SK-N-SH treated with all-trans-retinoic acid at 6 μM for 48 hours (cell line): Measurements from ENCODE around the gene DOHH.

ENCODE experiments used
- ATAC-seq: fragments of 200-7000 bp; cut with Tn5 transposase; 3 replicates; pipeline ENCODE4 v1.9.1; 2020; ENCODE audit warnings: mild to moderate bottlenecking, moderate library complexity
- ARNTL ChIP-seq: fragments of 450-650 bp; formaldehyde crosslinking; IDR thresholded peaks from 2 replicates; pipeline ENCODE4 v1.5.0; 2020; ENCODE audit warnings: low read depth, mild to moderate bottlenecking, moderate library complexity, borderline replicate concordance
- BACH2 ChIP-seq: fragments of 250-450 bp; sonication (Bioruptor Pico); IDR thresholded peaks from 2 replicates; pipeline ENCODE4 v1.9.0; 2021; ENCODE audit warnings: mild to moderate bottlenecking, borderline replicate concordance
- CSDC2 ChIP-seq: fragments of 250-450 bp; sonication (Bioruptor Pico); IDR thresholded peaks from 2 replicates; pipeline ENCODE4 v1.5.0; 2020; ENCODE audit warnings: mild to moderate bottlenecking, moderate library complexity
- ESRRG ChIP-seq: fragments of 250-450 bp; sonication (Bioruptor Pico); IDR thresholded peaks from 2 replicates; pipeline ENCODE4 v1.6.1; 2021; ENCODE audit warnings: mild to moderate bottlenecking
- GLIS3 ChIP-seq: fragments of 250-450 bp; sonication (Bioruptor Pico); IDR thresholded peaks from 2 replicates; pipeline ENCODE4 v1.5.0; 2020; ENCODE audit warnings: mild to moderate bottlenecking, moderate library complexity
- ISL1 ChIP-seq: fragments of 250-450 bp; sonication (Bioruptor Pico); IDR thresholded peaks from 2 replicates; pipeline ENCODE4 v2.1.2; 2022; ENCODE audit warnings: mild to moderate bottlenecking, moderate library complexity
- OSR1 ChIP-seq: fragments of 250-450 bp; sonication (Bioruptor Pico); IDR thresholded peaks from 2 replicates; pipeline ENCODE4 v1.8.0; 2022; ENCODE audit warnings: moderate library complexity, mild to moderate bottlenecking, inconsistent platforms
- PPARA ChIP-seq: fragments of 250-450 bp; sonication (Bioruptor Pico); IDR thresholded peaks from 2 replicates; pipeline ENCODE4 v1.5.0; 2020; ENCODE audit warnings: mild to moderate bottlenecking, borderline replicate concordance
- RARB ChIP-seq: fragments of 250-450 bp; sonication (Bioruptor Pico); IDR thresholded peaks from 2 replicates; pipeline ENCODE4 v1.8.0; 2021; ENCODE audit warnings: mild to moderate bottlenecking, moderate library complexity
- SNAI2 ChIP-seq: fragments of 250-450 bp; sonication (Bioruptor Pico); IDR thresholded peaks from 2 replicates; pipeline ENCODE4 v1.5.0; 2020; ENCODE audit warnings: mild to moderate bottlenecking, moderate library complexity
- TCF4 ChIP-seq: fragments of 250-450 bp; sonication (Bioruptor Pico); IDR thresholded peaks from 2 replicates; pipeline ENCODE4 v1.8.0; 2021; ENCODE audit warnings: mild to moderate bottlenecking, moderate library complexity, borderline replicate concordance
- TOX ChIP-seq: fragments of 250-450 bp; sonication (Bioruptor Pico); IDR thresholded peaks from 2 replicates; pipeline ENCODE4 v1.8.0; 2021; ENCODE audit warnings: mild to moderate bottlenecking, moderate library complexity, borderline replicate concordance
- ZC3H10 ChIP-seq: fragments of 250-450 bp; sonication (Bioruptor Pico); IDR thresholded peaks from 2 replicates; pipeline ENCODE4 v1.5.1; 2021; ENCODE audit warnings: mild to moderate bottlenecking, moderate library complexity
- ZFP3 ChIP-seq: fragments of 250-450 bp; sonication (Bioruptor Pico); IDR thresholded peaks from 2 replicates; pipeline ENCODE4 v1.5.0; 2020; ENCODE audit warnings: mild to moderate bottlenecking, moderate library complexity
- ZFP30 ChIP-seq: fragments of 450-650 bp; formaldehyde crosslinking; IDR thresholded peaks from 2 replicates; pipeline ENCODE4 v1.5.0; 2022; ENCODE audit warnings: mild to moderate bottlenecking, moderate library complexity
- ZNF565 ChIP-seq: fragments of 450-650 bp; formaldehyde crosslinking; conservative IDR thresholded peaks from 2 replicates; pipeline ENCODE4 v1.5.0; 2020; ENCODE audit warnings: low read depth, mild to moderate bottlenecking, moderate library complexity
- ZNF70 ChIP-seq: fragments of 450-650 bp; formaldehyde crosslinking; IDR thresholded peaks from 2 replicates; pipeline ENCODE4 v1.5.0; 2020; ENCODE audit warnings: mild to moderate bottlenecking, moderate library complexity
- TF ChIP-seq, protein P1 (sequence below): fragments of 250-450 bp; sonication (Bioruptor Pico); IDR thresholded peaks from 2 replicates; pipeline ENCODE4 v1.5.0; 2020; ENCODE audit warnings: mild to moderate bottlenecking, moderate library complexity
- TF ChIP-seq, protein P2 (sequence below): fragments of 250-450 bp; sonication (Bioruptor Pico); IDR thresholded peaks from 2 replicates; pipeline ENCODE4 v1.5.1; 2021; ENCODE audit warnings: mild to moderate bottlenecking, moderate library complexity
- TF ChIP-seq, protein P3 (sequence below): fragments of 250-450 bp; sonication (Bioruptor Pico); IDR thresholded peaks from 2 replicates; pipeline ENCODE4 v1.8.0; 2020; ENCODE audit warnings: mild to moderate bottlenecking, moderate library complexity, borderline replicate concordance
- TF ChIP-seq, protein P4 (sequence below): fragments of 250-450 bp; sonication (Bioruptor Pico); IDR thresholded peaks from 2 replicates; pipeline ENCODE4 v1.5.1; 2020; ENCODE audit warnings: low read depth, mild to moderate bottlenecking, moderate library complexity
- TF ChIP-seq, protein P5 (sequence below): fragments of 250-450 bp; sonication (Bioruptor Pico); IDR thresholded peaks from 2 replicates; pipeline ENCODE4 v1.8.0; 2021; ENCODE audit warnings: low read depth, mild to moderate bottlenecking, moderate library complexity, borderline replicate concordance

DOHH gene

DNA sequence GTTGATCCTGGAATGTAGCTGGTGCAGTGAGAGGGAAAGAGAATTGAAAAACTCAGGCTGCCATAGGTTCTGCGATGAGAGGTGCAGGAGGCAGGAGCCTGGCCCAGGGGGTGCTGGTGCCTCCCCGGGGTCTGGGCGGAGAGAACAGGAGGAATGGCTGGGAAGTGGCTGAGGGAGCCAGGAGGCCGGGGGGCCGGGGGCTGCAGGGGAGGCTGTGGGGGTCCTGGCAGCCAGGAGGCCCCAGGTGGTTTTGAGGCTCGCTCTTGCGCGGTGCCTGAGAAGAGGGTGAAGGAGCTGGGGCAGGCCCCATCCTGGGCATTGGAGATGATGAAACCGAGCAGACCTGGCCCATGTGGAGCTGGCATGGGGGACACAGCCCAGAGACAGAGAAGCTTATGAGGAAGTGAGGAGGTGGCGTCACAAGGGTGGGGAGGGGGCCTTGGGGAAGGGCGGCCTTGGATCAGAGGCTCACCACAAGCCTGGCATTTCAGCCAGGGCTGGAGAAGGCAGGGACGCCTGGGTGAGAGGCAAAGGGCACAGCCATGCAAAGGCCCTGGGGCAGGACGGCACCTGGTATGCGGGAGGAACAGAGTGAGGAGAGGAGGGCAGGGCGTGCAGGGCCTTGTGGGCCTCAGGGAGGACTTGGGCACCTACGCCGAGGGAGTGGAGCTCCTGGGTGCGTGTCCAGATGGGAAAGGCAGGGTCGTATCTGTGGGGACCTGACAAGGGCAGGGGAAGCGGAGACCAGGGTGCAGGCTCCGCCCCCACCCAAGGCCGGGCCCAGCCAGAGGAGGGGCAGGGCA lies 37.2 kb upstream of the DOHH start:
- ATAC-seq = peak; percentile 10
- TF ChIP-seq ZNF565 (CRISPR knock-in tag) (no peak), ISL1 (no peak), TCF4 (CRISPR knock-in tag) (no peak), CSDC2 (CRISPR knock-in tag) (no peak), ZC3H10 (CRISPR knock-in tag) (no peak), SNAI2 (CRISPR knock-in tag) (no peak), PPARA (CRISPR knock-in tag) (no peak), ZNF70 (no peak), ARNTL (CRISPR knock-in tag) (no peak), ZFP30 (no peak), GLIS3 (no peak), OSR1 (CRISPR knock-in tag) (no peak), ESRRG (CRISPR knock-in tag) (no peak), TOX (CRISPR knock-in tag) (no peak)
- TF ChIP-seq, protein P1, sequence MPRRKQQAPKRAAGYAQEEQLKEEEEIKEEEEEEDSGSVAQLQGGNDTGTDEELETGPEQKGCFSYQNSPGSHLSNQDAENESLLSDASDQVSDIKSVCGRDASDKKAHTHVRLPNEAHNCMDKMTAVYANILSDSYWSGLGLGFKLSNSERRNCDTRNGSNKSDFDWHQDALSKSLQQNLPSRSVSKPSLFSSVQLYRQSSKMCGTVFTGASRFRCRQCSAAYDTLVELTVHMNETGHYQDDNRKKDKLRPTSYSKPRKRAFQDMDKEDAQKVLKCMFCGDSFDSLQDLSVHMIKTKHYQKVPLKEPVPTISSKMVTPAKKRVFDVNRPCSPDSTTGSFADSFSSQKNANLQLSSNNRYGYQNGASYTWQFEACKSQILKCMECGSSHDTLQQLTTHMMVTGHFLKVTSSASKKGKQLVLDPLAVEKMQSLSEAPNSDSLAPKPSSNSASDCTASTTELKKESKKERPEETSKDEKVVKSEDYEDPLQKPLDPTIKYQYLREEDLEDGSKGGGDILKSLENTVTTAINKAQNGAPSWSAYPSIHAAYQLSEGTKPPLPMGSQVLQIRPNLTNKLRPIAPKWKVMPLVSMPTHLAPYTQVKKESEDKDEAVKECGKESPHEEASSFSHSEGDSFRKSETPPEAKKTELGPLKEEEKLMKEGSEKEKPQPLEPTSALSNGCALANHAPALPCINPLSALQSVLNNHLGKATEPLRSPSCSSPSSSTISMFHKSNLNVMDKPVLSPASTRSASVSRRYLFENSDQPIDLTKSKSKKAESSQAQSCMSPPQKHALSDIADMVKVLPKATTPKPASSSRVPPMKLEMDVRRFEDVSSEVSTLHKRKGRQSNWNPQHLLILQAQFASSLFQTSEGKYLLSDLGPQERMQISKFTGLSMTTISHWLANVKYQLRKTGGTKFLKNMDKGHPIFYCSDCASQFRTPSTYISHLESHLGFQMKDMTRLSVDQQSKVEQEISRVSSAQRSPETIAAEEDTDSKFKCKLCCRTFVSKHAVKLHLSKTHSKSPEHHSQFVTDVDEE = no peak
- TF ChIP-seq, protein P2, sequence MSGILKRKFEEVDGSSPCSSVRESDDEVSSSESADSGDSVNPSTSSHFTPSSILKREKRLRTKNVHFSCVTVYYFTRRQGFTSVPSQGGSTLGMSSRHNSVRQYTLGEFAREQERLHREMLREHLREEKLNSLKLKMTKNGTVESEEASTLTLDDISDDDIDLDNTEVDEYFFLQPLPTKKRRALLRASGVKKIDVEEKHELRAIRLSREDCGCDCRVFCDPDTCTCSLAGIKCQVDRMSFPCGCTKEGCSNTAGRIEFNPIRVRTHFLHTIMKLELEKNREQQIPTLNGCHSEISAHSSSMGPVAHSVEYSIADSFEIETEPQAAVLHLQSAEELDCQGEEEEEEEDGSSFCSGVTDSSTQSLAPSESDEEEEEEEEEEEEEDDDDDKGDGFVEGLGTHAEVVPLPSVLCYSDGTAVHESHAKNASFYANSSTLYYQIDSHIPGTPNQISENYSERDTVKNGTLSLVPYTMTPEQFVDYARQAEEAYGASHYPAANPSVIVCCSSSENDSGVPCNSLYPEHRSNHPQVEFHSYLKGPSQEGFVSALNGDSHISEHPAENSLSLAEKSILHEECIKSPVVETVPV (CRISPR knock-in tag) = no peak
- TF ChIP-seq, protein P3, sequence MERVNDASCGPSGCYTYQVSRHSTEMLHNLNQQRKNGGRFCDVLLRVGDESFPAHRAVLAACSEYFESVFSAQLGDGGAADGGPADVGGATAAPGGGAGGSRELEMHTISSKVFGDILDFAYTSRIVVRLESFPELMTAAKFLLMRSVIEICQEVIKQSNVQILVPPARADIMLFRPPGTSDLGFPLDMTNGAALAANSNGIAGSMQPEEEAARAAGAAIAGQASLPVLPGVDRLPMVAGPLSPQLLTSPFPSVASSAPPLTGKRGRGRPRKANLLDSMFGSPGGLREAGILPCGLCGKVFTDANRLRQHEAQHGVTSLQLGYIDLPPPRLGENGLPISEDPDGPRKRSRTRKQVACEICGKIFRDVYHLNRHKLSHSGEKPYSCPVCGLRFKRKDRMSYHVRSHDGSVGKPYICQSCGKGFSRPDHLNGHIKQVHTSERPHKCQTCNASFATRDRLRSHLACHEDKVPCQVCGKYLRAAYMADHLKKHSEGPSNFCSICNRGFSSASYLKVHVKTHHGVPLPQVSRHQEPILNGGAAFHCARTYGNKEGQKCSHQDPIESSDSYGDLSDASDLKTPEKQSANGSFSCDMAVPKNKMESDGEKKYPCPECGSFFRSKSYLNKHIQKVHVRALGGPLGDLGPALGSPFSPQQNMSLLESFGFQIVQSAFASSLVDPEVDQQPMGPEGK (CRISPR knock-in tag) = no peak
- TF ChIP-seq, protein P4, sequence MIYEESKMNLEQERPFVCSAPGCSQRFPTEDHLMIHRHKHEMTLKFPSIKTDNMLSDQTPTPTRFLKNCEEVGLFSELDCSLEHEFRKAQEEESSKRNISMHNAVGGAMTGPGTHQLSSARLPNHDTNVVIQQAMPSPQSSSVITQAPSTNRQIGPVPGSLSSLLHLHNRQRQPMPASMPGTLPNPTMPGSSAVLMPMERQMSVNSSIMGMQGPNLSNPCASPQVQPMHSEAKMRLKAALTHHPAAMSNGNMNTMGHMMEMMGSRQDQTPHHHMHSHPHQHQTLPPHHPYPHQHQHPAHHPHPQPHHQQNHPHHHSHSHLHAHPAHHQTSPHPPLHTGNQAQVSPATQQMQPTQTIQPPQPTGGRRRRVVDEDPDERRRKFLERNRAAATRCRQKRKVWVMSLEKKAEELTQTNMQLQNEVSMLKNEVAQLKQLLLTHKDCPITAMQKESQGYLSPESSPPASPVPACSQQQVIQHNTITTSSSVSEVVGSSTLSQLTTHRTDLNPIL (CRISPR knock-in tag) = no peak

DNA sequence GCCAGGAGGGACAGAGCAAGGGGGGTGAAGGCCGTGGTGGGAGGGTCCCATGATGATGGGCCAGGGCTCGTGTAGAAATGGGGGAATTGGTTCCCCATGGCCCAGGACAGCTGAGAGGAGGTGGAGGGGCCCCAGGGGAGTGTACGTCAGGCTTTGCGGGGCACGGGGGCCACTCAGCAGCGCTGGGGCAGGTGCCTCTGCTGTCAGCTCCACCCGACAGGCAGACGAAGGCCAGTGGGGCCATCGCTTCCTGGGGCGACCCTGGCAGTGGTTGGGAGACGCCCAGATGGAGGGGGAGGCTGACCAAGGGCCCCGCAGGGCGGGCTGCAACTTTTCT lies 36.6 kb upstream of the DOHH start:
- TF ChIP-seq, protein P3 (CRISPR knock-in tag) = no peak
- TF ChIP-seq CSDC2 (CRISPR knock-in tag) (no peak), TCF4 (CRISPR knock-in tag) (no peak), SNAI2 (CRISPR knock-in tag) (no peak), ZC3H10 (CRISPR knock-in tag) (no peak), OSR1 (CRISPR knock-in tag) (no peak), BACH2 (CRISPR knock-in tag) (no peak), ZFP3 (CRISPR knock-in tag) (no peak), ISL1 (no peak), RARB (no peak), GLIS3 (no peak)
- TF ChIP-seq, protein P2 (CRISPR knock-in tag) = no peak
- TF ChIP-seq, protein P5, sequence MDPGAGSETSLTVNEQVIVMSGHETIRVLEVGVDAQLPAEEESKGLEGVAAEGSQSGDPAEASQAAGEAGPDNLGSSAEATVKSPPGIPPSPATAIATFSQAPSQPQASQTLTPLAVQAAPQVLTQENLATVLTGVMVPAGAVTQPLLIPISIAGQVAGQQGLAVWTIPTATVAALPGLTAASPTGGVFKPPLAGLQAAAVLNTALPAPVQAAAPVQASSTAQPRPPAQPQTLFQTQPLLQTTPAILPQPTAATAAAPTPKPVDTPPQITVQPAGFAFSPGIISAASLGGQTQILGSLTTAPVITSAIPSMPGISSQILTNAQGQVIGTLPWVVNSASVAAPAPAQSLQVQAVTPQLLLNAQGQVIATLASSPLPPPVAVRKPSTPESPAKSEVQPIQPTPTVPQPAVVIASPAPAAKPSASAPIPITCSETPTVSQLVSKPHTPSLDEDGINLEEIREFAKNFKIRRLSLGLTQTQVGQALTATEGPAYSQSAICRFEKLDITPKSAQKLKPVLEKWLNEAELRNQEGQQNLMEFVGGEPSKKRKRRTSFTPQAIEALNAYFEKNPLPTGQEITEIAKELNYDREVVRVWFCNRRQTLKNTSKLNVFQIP (CRISPR knock-in tag) = no peak
- peak; percentile 2; the same call in 2 of the 3 replicates for ATAC-seq
